Activated CD4-positive, alpha-beta T cell treated with anti-CD3 and anti-CD28 coated beads, Interleukin-2, amount 50 U/mL, for 48 hours (primary cell): ENCODE results near the gene NT5C.

Experiments
- DNase-seq, 2 experiments: peaks; one replicate each; pipeline ENCODE4 v3.0.0-alpha.2; 2020

Gene NT5C

GRCh38 chr17:75090871-75091854, 40.4 kb downstream of the NT5C start:
- no peak for DNase-seq

GRCh38 chr17:75088465-75089417, 42.8 kb downstream of the NT5C start:
- DNase-seq, result peak in 1 of 2 experiments; percentile 26

- peak; percentile 58 to 69 for DNase-seq
Observed at GRCh38 chr17:75087558-75088453, 43.7 kb downstream of the NT5C start, which contains the start of gene SLC16A5. SLC16A5 (plus strand) TSS chr17:75087954; CDS start chr17:75093637, 5,683 bp downstream.

GRCh38 chr17:75087182-75087557, 44.4 kb downstream of the NT5C start:
- no peak for DNase-seq

GRCh38 chr17:75086496-75087181, 44.9 kb downstream of the NT5C start:
- no peak for DNase-seq

GRCh38 chr17:75084039-75084660, 47.4 kb downstream of the NT5C start:
- no peak for DNase-seq

GRCh38 chr17:75082683-75083082, 48.9 kb downstream of the NT5C start:
- no peak for DNase-seq

GRCh38 chr17:75081611-75082540, 49.7 kb downstream of the NT5C start:
- DNase-seq, result no peak
